Thyroid gland (tissue), 4 donors: Measurements from ENCODE around the gene RABGAP1.

Source experiments
- CTCF ChIP-seq, 6 experiments: fragments of 200-600 bp in 3 of 6; fragments of 450-650 bp in 3 of 6; sonication (generic) in 3 of 6; IDR thresholded peaks; one replicate each; pipeline ENCODE4 v1.5.1; 2016 to 2019; ENCODE audit warnings: antibody characterized with exemption in 6 of 6, mild to moderate bottlenecking in 2 of 6, inconsistent platforms in 1 of 6, moderate library complexity in 1 of 6
- POLR2A ChIP-seq, 2 donors: fragments of 450-650 bp; IDR thresholded peaks; one replicate each; pipeline ENCODE4 v1.6.1; 2017; ENCODE audit warnings: antibody characterized with exemption in 2 of 2, mild to moderate bottlenecking in 2 of 2, moderate library complexity in 1 of 2

GRCh38 chr9:123098096-123098459, 157.3 kb downstream of the RABGAP1 start:
- TF ChIP-seq CTCF (IDR thresholded peaks at IDR 0.05): no peak
- no peak for TF ChIP-seq POLR2A (IDR thresholded peaks at IDR 0.05)
